PFSK-1 (cell line): ENCODE measurements around the gene FBXO42.

ENCODE experiments used
- FOXP2 ChIP-seq: optimal IDR thresholded peaks from 2 replicates; pipeline ENCODE3; 2011; ENCODE audit warnings: borderline replicate concordance, control low read depth, inconsistent platforms; ENCODE audit not compliant: insufficient read depth; ENCODE audit errors: extremely low read length, extremely low read depth
- POLR2AphosphoS5 ChIP-seq: IDR thresholded peaks from 2 replicates; pipeline ENCODE4 v1.6.1; 2012; ENCODE audit warnings: low read depth, mild to moderate bottlenecking, control low read depth, low read length, moderate library complexity
- SIN3A ChIP-seq: IDR thresholded peaks from 2 replicates; pipeline ENCODE4 v1.6.1; 2012; ENCODE audit warnings: mild to moderate bottlenecking, low read length, moderate library complexity, borderline replicate concordance; ENCODE audit not compliant: insufficient read depth
- TAF1 ChIP-seq: IDR thresholded peaks from 2 replicates; pipeline ENCODE4 v1.6.1; 2012; ENCODE audit warnings: low read length, control low read depth, borderline replicate concordance; ENCODE audit not compliant: insufficient read depth
- TF ChIP-seq, protein P1 (sequence below), 2 experiments: IDR thresholded peaks; 2 replicates each; pipeline versions ENCODE4 v1.6.1 to v1.8.0; 2011 to 2012; ENCODE audit warnings: low read depth in 2 of 2, low read length in 2 of 2, control low read depth in 1 of 2, inconsistent platforms in 1 of 2, mild to moderate bottlenecking in 1 of 2, moderate library complexity in 1 of 2; ENCODE audit not compliant: insufficient read depth in 1 of 2

FBXO42 gene

DNA sequence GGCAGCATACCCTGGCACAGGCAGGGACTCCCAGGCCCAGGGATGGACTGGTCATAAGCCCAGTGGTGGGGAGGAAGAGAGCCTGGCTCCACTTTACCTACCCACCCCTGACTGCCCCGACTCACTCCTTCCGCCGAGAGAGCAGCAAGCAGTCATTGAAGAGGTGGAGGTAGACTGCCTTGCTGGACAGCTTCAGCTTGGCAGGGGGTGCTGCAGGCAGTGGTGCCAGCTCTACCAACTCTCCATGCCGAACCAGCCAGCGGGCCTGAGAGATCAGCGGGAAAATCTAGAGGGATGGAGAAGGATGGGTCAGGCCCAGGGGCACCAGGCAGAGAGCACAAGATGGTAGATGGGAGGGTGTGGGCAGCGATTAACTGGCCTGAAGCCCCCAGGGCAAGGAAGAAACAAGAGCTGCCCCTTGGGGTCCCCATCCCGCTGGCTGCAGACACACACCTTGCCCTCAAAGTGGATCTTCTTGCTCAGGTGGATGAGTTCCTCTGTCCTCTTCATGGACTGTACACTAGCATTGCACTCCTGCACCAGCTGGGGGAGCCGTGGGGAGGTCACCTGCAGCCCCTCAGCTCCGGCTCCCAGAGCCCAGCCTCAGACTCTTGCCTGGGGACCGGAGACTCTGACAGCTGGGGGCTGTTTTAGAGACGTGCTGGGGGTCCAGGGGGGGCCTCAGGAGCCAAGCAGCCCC is 147.5 kb downstream of the FBXO42 start:
- TF ChIP-seq TAF1, result no peak
- TF ChIP-seq POLR2AphosphoS5, result no peak
- TF ChIP-seq, protein P1, sequence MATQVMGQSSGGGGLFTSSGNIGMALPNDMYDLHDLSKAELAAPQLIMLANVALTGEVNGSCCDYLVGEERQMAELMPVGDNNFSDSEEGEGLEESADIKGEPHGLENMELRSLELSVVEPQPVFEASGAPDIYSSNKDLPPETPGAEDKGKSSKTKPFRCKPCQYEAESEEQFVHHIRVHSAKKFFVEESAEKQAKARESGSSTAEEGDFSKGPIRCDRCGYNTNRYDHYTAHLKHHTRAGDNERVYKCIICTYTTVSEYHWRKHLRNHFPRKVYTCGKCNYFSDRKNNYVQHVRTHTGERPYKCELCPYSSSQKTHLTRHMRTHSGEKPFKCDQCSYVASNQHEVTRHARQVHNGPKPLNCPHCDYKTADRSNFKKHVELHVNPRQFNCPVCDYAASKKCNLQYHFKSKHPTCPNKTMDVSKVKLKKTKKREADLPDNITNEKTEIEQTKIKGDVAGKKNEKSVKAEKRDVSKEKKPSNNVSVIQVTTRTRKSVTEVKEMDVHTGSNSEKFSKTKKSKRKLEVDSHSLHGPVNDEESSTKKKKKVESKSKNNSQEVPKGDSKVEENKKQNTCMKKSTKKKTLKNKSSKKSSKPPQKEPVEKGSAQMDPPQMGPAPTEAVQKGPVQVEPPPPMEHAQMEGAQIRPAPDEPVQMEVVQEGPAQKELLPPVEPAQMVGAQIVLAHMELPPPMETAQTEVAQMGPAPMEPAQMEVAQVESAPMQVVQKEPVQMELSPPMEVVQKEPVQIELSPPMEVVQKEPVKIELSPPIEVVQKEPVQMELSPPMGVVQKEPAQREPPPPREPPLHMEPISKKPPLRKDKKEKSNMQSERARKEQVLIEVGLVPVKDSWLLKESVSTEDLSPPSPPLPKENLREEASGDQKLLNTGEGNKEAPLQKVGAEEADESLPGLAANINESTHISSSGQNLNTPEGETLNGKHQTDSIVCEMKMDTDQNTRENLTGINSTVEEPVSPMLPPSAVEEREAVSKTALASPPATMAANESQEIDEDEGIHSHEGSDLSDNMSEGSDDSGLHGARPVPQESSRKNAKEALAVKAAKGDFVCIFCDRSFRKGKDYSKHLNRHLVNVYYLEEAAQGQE (IDR thresholded peaks at IDR 0.05; ENCODE audit: insufficient read depth in 1 of 2, low read depth in 2 of 2, low read length in 2 of 2), result no peak
- TF ChIP-seq FOXP2, result no peak
- TF ChIP-seq SIN3A, result no peak

DNA sequence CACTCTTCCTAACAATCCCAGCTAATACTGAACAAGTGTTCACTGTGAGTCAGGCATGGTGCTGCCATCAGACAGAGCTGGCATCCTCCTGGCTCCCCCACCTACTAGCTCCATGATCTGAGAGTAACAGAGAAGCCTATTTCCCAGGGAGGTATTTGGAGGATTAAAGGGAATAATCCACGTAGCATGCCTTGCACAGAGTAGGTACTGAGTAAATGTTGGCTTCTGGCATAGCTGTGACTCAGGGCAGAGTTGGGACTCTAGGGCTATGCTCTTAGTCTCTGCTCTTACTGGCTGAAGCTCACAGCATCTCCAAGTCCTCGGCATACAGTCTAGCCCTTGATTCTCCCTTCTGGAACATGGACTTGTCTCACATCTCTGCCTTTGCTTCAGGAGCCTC is 148.1 kb downstream of the FBXO42 start:
- TF ChIP-seq FOXP2, result no peak

DNA sequence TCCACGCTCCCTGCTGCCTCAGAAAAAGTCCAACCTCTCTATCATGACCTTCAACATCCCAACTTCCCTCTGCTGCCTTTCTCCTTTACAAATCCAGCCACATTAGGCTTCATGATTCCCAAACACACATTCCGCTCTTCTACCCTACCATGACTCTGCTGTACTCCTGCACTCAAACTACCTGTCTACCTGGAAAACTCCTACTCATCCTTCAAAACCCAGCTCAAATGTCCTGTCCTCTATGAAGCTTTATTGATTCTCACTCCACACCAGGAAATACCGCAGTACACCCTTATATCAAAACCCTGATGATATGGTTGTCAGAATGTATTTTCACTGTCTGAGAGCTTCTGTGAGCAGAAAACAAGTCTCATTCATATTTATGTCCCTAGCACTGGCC is 148.7 kb downstream of the FBXO42 start:
- TF ChIP-seq FOXP2 (no peak), POLR2AphosphoS5 (no peak), SIN3A (no peak)
- TF ChIP-seq, protein P1 (IDR thresholded peaks at IDR 0.05; ENCODE audit: insufficient read depth in 1 of 2, low read depth in 2 of 2, low read length in 2 of 2), result no peak

DNA sequence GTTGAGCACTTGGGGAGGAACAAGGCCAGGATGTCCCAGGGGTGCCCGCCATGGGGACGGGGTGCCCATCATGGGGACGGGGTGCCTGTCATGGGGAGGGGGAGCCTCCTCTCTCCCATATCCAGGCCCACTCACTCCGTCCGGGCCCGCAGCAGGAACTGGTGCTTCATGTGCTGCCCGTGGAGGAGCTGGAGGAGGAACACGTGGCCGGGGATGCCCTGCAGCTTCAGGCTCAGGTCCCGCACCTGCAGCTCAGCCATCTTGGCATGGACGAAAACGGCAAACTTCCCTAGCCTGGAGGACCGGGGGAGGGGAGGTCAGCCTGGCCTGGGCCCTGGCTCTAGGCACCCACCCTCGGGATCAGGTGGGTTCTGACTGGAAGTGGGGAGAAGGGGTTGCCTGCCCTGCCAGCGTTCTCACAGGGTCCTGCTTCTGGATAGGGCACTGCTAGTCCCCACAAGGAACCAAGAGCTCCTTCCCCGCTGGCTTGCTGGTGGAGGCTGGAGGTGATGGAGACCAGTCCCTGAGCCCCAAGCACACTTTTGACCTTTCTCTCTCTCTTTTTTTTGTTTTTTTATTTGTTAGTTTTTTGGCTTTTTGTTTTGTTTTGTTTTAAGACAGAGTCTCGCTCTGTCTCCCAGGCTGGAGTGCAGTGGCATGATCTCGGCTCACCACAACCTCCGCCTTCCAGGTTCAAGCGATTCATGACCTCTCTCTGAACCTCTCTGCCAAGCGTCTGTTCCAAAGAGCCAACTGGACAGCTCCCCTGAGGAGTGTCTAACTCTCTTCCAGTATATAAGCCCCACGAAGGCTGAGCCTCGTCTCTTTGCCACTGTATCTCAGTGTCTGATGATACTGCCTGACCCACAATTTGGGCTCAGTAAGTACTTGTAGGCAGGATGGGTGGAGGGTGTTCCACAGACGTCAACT is 149.7 kb downstream of the FBXO42 start:
- TF ChIP-seq SIN3A, result no peak
- TF ChIP-seq FOXP2, result no peak
- TF ChIP-seq TAF1, result no peak
- TF ChIP-seq, protein P1 (IDR thresholded peaks at IDR 0.05; ENCODE audit: insufficient read depth in 1 of 2, low read depth in 2 of 2, low read length in 2 of 2), result no peak
- TF ChIP-seq POLR2AphosphoS5, result no peak

DNA sequence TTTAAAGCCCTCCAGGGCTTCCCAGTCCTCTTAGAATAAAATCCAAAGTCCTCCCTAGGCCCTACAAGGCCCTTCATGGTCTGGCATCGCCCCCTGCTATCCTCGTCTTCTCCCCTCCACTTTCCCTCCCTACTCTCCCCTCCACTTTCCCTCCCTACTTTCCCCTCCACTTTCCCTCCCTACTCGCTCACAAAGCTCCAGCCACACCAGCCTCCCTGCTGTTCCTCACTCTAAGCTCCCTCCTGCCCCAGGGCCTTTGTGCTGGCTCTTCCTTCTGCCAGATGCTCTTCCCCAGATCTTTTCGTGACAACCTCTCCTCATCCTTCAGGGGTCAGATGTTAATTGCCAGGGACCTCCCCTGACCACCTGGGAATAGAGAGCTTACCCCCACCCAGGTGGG is 152.6 kb downstream of the FBXO42 start:
- TF ChIP-seq, protein P1 (IDR thresholded peaks at IDR 0.05; ENCODE audit: insufficient read depth in 1 of 2, low read depth in 2 of 2, low read length in 2 of 2), result no peak
- TF ChIP-seq POLR2AphosphoS5 (no peak), SIN3A (no peak), TAF1 (no peak), FOXP2 (no peak)
